Calu3 (cell line): Measurements from ENCODE around the gene C12orf75. TPM values are rescaled to one million over a fixed set of nuclear protein-coding genes. Genes with fewer than 3 reads are reported as not detected.

Experiments used
- BruUV-seq: library from RNA; stranded (reverse); fragments of 400-500 nt; replicated peaks from 2 replicates; lab custom pipeline; 2021; lab: Mats Ljungman, UMichigan
- CTCF ChIA-PET: fragments of 300-600 bp; sonication (Branson Sonifier 250); formaldehyde crosslinking; loops from one replicate; lab custom pipeline; 2022; ENCODE audit warnings: antibody characterized with exemption; lab: Charles Lee
- DNase-seq: peaks from one replicate; pipeline ENCODE4 v3.0.0; 2022
- H3K27ac Mint-ChIP-seq: one replicate; pipeline ENCODE4 v1.8.0; 2022; ENCODE audit warnings: mixed read lengths; ENCODE audit not compliant: unreplicated experiment
- H3K27me3 Mint-ChIP-seq: one replicate; pipeline ENCODE4 v1.8.0; 2022; ENCODE audit warnings: mixed read lengths; ENCODE audit not compliant: unreplicated experiment
- H3K36me3 Mint-ChIP-seq: one replicate; pipeline ENCODE4 v1.8.0; 2022; ENCODE audit warnings: mild to moderate bottlenecking, moderate library complexity, mixed read lengths; ENCODE audit not compliant: insufficient read depth, unreplicated experiment
- H3K4me1 Mint-ChIP-seq: one replicate; pipeline ENCODE4 v1.8.0; 2022; ENCODE audit warnings: mild to moderate bottlenecking, low read depth, mixed read lengths; ENCODE audit not compliant: unreplicated experiment
- H3K4me3 Mint-ChIP-seq: one replicate; pipeline ENCODE4 v1.8.0; 2022; ENCODE audit warnings: mild to moderate bottlenecking, low read depth, moderate library complexity, mixed read lengths; ENCODE audit not compliant: unreplicated experiment
- H3K9me3 Mint-ChIP-seq: one replicate; pipeline ENCODE4 v1.8.0; 2022; ENCODE audit warnings: low read depth, mixed read lengths; ENCODE audit not compliant: unreplicated experiment
- intact Hi-C: fragments of 100-400 bp; cut with micrococcal nuclease; formaldehyde crosslinking; loops from one replicate; pipeline ENCODE4 v1.10.0; 2022; ENCODE audit not compliant: unreplicated experiment
- total RNA-seq: library from RNA; stranded (reverse); gene quantifications from 2 replicates; pipeline ENCODE4 v1.2.3, GENCODE V29; 2022
- TF ChIP-seq, protein P1 (sequence below): fragments of 200-600 bp; IDR thresholded peaks from one replicate; pipeline ENCODE4 v1.8.0; 2022; ENCODE audit warnings: antibody characterized with exemption; ENCODE audit not compliant: unreplicated experiment

The C12orf75 gene
- total RNA-seq, 1 experiment from 2014 or later = 363 TPM

DNA sequence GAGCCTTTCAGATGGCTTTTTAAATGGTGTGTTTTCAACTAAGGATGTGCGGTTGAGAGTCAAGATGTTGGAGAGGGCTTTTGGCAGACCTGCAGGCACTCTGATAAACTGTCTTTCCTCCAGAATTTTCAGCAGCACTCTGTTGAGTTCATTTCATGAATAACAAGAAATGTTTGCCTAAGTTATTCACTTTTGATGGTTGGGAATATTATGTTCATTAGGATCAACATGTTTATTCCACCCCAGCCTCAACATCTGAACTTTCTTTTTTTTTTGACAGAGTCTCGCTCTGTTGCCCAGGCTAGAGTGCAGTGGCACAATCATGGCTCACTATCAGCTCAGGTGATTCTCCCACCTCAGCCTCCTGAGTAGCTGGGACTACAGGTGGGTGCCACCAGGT lies 68.4 kb downstream of the C12orf75 start:
- TF ChIP-seq, protein P1, sequence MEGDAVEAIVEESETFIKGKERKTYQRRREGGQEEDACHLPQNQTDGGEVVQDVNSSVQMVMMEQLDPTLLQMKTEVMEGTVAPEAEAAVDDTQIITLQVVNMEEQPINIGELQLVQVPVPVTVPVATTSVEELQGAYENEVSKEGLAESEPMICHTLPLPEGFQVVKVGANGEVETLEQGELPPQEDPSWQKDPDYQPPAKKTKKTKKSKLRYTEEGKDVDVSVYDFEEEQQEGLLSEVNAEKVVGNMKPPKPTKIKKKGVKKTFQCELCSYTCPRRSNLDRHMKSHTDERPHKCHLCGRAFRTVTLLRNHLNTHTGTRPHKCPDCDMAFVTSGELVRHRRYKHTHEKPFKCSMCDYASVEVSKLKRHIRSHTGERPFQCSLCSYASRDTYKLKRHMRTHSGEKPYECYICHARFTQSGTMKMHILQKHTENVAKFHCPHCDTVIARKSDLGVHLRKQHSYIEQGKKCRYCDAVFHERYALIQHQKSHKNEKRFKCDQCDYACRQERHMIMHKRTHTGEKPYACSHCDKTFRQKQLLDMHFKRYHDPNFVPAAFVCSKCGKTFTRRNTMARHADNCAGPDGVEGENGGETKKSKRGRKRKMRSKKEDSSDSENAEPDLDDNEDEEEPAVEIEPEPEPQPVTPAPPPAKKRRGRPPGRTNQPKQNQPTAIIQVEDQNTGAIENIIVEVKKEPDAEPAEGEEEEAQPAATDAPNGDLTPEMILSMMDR = no peak
- CTCF ChIA-PET = no interaction called here
- intact Hi-C loops = no loop called here
- Mint-ChIP-seq H3K4me1 (no peaks in the 10 kb centered on the region), H3K27ac (no peak overlapping the region), H3K9me3 (peaks cover 9% of the 10 kb centered on the region), H3K36me3 (no peaks in the 10 kb centered on the region), H3K4me3 (no peak overlapping the region), H3K27me3 (no peaks in the 10 kb centered on the region)
- no peak for DNase-seq
- no TSS peak for BruUV-seq

DNA sequence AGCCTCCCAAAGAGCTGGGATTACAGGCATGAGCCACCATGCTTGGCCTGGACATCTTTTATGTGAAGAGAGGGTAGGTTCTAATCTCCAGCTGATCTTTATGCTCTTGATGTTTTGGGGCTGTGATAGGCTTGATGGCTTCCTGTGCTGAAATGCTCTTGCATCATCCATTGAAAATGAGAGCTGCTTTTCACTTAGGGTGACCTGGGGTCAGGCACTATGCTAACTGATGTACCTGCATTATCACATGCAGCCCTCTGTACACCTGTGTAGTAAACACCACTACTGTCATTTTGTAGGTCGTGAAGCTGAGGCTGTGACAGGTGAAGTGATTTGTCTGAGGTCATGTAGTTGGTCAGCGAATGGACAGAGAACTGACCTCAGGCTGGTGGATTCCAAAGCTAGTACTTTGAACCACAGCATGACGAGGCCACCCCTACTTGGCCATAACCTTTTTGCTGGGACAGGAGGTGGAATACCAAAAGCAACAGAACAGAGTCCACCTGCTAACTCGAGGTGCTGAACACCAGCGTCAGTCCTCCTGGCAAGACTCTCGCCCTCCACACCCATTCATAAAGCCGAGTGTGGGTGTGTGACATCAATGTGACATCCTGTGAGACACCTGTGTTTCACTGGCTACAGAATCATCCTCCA lies 69.1 kb downstream of the C12orf75 start:
- TF ChIP-seq, protein P1 = no peak
- no TSS peak for BruUV-seq
- Mint-ChIP-seq H3K4me3 (no peak overlapping the region), H3K27ac (no peak overlapping the region), H3K9me3 (peaks cover 9% of the 10 kb centered on the region), H3K36me3 (no peaks in the 10 kb centered on the region), H3K27me3 (no peaks in the 10 kb centered on the region), H3K4me1 (no peaks in the 10 kb centered on the region)
- CTCF ChIA-PET = interaction anchor here (0.5 kb wide), 1 partner anchor 336 kb away, joined by 3 read pairs; no protein-coding TSS in a partner anchor
- intact Hi-C loops = no loop called here
- DNase-seq = no peak

DNA sequence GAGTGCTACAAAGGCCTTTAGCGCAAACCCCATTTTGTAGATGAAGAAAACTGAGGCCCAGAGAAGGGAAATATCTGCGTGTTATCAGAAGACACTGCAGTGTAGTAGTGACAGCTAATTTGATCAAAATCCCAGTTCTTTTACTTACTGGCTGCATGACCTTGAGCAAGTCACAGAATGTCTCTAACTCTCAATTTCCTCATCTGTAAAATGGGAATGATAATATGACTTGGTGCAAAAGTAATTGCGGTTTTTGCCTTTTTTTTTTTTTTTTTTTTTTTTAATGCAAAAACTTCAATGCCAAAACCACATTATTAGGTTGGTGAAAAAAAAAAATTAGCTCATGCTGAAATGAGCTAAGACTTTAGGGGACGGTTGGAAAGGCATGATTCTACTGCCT lies 69.7 kb downstream of the C12orf75 start:
- intact Hi-C loops = no loop called here
- TF ChIP-seq, protein P1 = no peak
- no peak for DNase-seq
- peaks cover 9% of the 10 kb centered on the region for H3K9me3 Mint-ChIP-seq
- no TSS peak for BruUV-seq
- H3K27ac Mint-ChIP-seq = no peak overlapping the region
- H3K4me1 Mint-ChIP-seq = no peaks in the 10 kb centered on the region
- no peaks in the 10 kb centered on the region for H3K27me3 Mint-ChIP-seq
- no peaks in the 10 kb centered on the region for H3K36me3 Mint-ChIP-seq
- no peak overlapping the region for H3K4me3 Mint-ChIP-seq
- CTCF ChIA-PET = interaction anchor here (0.5 kb wide), 1 partner anchor 336 kb away, joined by 3 read pairs; no protein-coding TSS in a partner anchor

DNA sequence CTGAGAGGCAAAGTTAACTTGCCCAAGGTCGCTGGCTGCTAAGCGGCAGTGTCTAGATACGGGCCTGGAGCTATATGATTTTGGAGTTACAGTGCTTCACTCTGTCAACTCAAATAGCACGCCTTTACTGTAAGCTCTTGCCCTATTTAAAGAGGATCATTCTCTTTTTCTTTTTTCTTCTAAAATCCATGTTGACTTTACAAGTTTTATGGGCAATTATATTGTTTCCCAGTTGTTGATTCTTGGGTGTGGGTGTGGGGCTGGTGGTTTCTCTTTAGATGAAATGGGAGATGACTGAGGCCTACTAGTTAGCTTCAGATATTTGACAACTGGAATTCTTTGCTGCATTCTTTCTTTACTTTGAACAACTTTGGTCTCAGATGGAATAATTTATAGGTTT lies 70.7 kb downstream of the C12orf75 start:
- intact Hi-C loops = no loop called here
- H3K36me3 Mint-ChIP-seq = no peaks in the 10 kb centered on the region

More for the DNA sequence above, 70.7 kb downstream of the C12orf75 start:
- TF ChIP-seq, protein P1 = no peak
- Mint-ChIP-seq H3K4me3 (no peak overlapping the region), H3K27ac (no peak overlapping the region), H3K9me3 (peaks cover 9% of the 10 kb centered on the region), H3K4me1 (no peaks in the 10 kb centered on the region), H3K27me3 (no peaks in the 10 kb centered on the region)
- CTCF ChIA-PET = interaction anchor here (0.5 kb wide), 1 partner anchor 640 kb away, joined by 3 read pairs; no protein-coding TSS in a partner anchor
- no peak for DNase-seq
- BruUV-seq = no TSS peak
